ENCODE results near the gene SEC22A.

Gene SEC22A, protein sequence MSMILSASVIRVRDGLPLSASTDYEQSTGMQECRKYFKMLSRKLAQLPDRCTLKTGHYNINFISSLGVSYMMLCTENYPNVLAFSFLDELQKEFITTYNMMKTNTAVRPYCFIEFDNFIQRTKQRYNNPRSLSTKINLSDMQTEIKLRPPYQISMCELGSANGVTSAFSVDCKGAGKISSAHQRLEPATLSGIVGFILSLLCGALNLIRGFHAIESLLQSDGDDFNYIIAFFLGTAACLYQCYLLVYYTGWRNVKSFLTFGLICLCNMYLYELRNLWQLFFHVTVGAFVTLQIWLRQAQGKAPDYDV

DNA sequence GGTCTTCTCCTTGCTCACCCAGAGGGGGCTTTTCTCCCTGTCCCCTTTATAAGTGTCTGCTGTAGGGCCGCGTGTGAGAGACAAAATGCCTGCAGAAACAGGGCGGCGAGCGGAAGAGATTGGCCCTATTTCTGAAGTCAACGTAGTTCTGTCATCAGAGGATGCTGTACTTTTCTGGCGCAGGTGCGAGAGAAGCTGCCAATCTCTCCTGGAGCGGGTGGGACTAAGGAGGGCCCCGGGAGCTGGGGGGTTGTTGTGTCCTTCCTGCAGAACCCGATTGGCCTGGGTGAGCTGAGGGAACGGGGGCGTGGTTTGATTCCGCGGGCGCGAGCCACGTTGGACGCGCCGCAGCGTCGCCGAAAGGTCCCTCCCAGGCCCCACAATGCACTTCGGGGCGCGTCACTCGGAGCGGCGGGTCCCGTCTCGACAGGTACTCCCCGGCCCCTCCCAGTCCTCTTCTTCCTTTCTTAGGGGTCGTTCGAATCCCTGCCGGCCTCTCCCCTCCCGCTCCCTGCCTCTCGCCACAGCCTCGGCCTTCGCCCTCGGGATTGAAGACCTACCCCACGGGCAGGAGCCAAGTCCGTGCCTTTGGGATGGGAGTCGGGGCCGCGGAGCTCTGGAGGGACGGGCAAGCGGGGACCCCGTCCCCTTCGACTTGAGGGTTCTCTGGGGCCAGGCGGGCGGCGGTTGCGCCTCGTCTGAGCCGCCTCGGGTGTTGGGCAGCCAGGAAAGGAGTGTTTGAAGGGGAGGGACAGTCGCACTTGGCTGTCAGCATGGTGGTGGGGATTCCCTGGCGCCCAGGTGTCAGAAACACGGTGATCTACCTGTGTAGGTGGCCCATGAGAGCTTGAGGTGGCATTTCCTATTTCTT lies at the start of gene SEC22A:
SEC22A (plus strand) TSS at position 387 of the 871 bp plus-strand sequence. CDS start 7,275 bp downstream, outside the sequence.
- H3K4me3 Mint-ChIP-seq, result peak within 1 kb of the TSS; percentile 91 to 99
- peak; percentile 99 for ATAC-seq
- peaks cover 18% of the 10 kb centered on the region for H3K4me1 Mint-ChIP-seq
- H3K27me3 Mint-ChIP-seq, result no peaks in the 10 kb centered on the region
- H3K27ac Mint-ChIP-seq, result peak within 1 kb of the TSS; percentile 98 to 100
- H3K9me3 Mint-ChIP-seq, result peaks cover 9 to 11% of the 10 kb centered on the region in 2 donors
- DNase-seq, result peak; percentile 90 to 96

DNA sequence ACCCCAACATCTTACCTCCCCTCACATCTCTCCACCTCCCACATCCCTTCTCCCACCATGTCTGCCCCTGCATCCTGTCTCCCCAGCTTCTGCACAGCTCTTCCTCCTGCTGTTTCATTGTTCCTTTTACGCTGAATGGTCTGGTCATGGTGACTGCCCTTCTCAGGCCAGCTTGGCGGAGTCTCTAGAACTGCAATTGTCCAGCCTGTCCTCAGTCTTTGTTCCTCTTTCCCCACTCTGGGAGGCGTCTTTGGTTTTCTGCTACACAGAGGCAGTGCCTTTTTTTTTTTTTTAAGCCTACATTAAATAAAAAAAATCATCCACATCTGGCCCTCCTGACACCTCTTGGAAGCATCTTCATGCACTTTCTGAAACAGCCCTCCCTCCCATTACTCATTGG lies 49.1 kb upstream of the SEC22A start:
- DNase-seq, result no peak
- ATAC-seq, result no peak
- no peak overlapping the region for H3K4me3 Mint-ChIP-seq
- no peak overlapping the region for H3K27ac Mint-ChIP-seq
- peaks cover 5 to 15% of the 10 kb centered on the region in 2 donors for H3K9me3 Mint-ChIP-seq
- H3K27me3 Mint-ChIP-seq, result no peaks in the 10 kb centered on the region
- H3K4me1 Mint-ChIP-seq, result no peaks in the 10 kb centered on the region

DNA sequence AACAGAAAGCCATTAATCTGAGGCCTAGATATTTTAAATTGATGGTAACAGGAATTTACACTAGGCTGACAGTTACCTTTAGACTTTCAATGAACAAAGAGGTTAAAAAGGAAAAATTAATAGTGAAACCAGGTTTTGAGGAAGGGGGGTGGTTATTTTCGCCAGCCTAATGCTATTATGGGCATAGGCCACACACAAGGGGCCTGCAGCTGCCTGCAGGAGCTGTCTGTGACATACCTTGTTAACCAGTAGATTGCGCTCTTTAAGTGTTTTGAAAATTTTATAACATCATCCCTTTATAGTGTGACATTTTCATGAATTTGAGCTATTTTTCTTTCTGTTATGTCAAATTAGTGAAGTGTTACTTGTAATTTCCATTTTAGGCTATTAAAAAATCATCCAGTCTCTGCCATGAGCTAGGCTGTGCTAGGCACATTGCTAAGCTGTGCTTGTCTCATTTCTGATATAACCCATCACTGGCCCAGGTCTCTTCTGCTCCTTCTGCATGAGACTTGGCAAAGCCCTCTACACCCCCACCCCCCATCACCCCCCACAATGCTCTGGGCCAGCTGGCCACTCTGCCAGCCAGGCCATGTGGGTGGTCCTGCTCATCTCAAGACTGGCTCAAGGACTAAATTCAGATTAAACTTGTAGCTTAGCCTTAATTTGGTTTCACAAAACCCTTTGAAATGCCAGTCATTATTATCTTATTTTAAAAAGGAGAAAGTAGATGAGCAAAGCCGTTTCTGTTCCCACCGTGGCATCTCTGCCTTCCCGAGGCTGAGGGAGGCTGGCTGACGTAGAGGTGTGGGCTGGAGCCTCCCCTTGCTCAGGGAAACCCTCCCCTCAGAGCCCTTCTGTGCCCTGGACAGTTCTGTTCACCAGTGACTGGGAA lies 48.4 kb upstream of the SEC22A start:
- Mint-ChIP-seq H3K4me3 (no peak overlapping the region), H3K4me1 (no peaks in the 10 kb centered on the region), H3K9me3 (peaks cover 5 to 15% of the 10 kb centered on the region in 2 donors), H3K27me3 (no peaks in the 10 kb centered on the region), H3K27ac (no peak overlapping the region)
- no peak for DNase-seq
- no peak for ATAC-seq

DNA sequence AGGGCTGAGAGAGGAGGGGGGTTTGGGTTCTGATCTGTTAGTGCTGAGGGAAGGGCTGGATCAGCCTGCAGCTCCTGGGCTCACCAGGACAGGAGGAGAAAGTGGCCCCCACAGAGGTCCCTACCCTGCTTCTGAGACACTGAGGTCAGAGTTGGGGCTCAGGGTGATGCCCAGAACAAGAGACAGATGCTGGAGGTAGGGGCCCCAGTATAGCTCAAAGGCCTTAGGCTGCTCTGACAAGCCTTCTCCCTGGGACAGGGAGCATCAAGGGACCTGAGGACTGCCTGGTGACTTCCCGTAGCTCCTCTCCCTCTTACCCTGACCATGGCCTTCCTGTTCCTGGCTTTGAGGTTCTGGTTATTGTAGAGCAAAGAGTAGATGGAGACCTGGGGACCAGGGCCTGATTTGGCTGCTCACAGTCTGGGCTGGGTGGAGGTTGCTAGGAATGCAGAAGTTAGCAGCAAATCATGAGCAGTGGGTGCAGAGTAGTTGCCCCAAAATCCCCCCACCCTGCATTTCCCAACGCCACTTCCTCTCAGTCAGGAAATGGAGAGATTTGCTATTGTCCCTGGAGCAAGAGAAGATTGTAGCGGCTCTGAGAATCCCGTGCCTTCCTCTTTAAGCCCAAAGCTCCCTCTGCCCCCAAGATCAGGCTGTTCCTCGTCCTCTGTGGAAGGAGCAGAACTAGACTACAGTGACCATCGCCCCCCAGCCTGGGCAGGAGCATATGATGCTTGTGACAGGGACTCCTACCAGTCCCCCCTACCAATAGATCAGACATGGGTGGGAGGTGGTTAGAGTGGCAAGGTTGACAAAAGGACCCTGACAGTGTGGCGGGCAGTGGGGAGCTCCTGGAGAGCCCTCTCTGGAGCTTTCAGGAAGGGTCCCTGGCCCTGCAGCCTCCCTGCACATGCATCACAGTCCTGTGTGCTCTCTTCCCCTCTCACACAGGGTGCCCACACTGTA lies 47.4 kb upstream of the SEC22A start:
- Mint-ChIP-seq H3K4me3 (no peak overlapping the region), H3K9me3 (peaks cover 5 to 15% of the 10 kb centered on the region in 2 donors), H3K27ac (peak overlapping the region in 1 of 2 donors; percentile 29), H3K27me3 (no peaks in the 10 kb centered on the region), H3K4me1 (no peaks in the 10 kb centered on the region)
- DNase-seq (no peak), ATAC-seq (no peak)

DNA sequence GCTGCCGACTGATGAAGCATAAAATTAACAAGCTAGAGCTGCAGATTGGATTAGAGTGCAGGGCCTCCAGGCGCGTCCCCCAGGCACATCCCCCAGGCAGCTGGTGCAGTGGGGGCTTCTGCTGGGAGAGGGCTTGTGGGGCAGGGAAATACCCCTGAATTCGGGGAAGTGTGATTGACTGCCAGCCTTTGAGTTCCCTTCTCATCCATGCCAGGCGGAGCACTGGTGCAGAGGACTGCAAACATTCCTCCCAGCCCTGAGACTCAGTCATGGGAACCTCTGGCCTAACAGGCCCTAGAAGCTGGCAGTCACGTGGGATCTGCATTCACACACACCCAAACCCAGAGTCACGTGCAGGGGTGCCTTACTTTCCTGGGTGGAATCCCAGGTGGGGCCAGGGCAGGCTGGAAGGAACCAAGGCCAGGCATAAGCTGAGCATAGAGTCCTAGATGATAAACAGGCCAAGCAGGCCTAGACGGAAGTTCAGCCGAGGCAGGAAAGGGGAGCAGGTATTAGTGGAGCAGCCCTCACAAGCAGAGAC lies 46.2 kb upstream of the SEC22A start:
- Mint-ChIP-seq H3K4me1 (no peaks in the 10 kb centered on the region), H3K27ac (no peak overlapping the region), H3K9me3 (peaks cover 5 to 7% of the 10 kb centered on the region in 2 donors), H3K4me3 (no peak overlapping the region), H3K27me3 (no peaks in the 10 kb centered on the region)
- DNase-seq, result no peak
- ATAC-seq, result no peak

DNA sequence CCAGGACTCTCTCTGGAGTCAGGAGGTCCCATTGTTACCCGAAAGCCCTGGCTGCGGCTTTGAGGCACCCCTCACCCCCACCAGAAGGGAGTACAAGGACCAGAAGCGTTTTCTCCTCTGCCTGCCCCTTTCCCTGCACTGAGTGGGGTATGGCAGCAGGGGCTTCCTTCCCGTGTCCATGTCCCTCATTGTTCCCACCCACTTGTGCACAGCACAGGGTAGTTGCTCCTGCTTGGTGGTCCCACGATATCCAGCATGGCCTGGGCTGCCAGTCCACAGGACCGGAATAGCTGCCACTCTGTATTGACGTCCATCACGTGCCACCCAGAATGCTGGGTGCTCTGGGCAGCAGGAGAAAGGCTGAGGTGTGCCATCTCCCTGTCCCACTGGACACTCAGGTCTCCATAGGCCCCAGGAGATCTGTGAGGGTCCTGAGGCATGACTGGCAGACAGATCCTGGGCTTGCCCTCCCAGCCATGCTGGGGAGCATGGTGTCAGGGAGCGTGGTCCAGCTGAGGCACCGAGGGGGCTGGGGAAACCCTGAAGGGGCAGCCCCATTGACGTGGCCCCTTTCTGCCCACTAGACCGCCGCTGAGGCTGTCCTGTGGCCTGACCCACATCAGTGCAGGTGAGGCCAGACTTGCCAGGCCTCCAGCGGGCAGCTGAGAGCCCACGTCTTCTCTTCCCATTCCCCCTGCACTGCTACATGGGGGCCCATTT lies 45.3 kb upstream of the SEC22A start:
- no peaks in the 10 kb centered on the region for H3K27me3 Mint-ChIP-seq
- H3K4me1 Mint-ChIP-seq, result no peaks in the 10 kb centered on the region
- H3K9me3 Mint-ChIP-seq, result no peaks in the 10 kb centered on the region
- no peak overlapping the region for H3K27ac Mint-ChIP-seq
- DNase-seq, result no peak
- H3K4me3 Mint-ChIP-seq, result no peak overlapping the region
- no peak for ATAC-seq

DNA sequence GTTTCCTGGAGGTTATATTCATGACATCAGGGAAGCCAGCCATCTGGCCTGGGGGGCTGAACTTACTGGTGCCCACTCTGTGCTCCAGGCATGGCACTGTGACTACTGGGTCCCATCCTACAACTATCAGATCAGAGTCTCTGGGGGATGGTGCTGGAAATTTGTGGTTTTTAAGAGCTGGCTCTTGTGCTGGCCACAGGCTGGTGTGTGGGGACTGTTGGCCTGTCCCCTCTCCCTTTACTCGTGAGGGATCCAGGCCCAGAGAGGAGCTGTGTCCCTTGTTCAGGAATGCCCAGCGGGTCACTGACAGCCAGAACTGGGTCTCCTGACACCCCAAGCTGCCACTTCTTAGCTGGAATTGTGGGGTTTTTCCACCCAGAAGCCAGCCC lies 44.5 kb upstream of the SEC22A start:
- Mint-ChIP-seq H3K27me3 (no peaks in the 10 kb centered on the region), H3K9me3 (no peaks in the 10 kb centered on the region), H3K27ac (no peak overlapping the region), H3K4me3 (no peak overlapping the region), H3K4me1 (no peaks in the 10 kb centered on the region)
- ATAC-seq (no peak), DNase-seq (no peak)

DNA sequence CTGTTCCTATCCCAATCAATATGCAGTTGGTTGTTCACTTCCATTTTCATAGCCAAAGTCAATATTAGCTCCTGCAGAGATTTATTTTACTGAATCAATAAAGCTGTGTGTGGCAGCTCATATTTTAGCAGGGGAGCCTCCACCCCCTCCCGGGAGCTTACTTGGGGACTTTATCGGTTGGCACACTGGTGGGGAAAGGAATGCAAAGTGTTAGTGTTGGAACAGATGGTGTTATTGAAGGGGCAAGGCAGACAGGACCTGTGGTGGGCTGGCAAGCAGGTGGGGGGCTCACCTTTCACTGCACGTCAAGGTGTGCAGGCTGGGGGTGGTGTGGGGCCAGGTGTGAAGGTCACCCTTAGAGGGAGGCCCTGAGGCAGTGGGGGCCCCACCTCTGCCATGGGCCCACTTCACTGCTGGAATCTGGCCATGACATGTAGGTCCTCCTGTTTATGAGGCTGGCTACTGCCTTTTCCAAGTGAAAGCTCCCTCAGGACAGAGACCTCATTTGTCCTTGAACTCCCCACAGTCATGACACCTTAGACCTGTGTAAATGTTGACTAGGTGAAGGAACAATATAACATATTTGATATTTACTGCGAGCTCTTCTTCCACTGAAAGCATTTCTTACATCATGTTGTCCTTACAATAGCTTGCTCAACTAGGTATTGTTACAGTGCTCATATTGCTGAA lies 44.0 kb upstream of the SEC22A start:
- H3K4me1 Mint-ChIP-seq, result no peaks in the 10 kb centered on the region
- no peak for ATAC-seq
- no peaks in the 10 kb centered on the region for H3K27me3 Mint-ChIP-seq
- no peak for DNase-seq
- H3K9me3 Mint-ChIP-seq, result no peaks in the 10 kb centered on the region
- no peak overlapping the region for H3K27ac Mint-ChIP-seq
- H3K4me3 Mint-ChIP-seq, result no peak overlapping the region

DNA sequence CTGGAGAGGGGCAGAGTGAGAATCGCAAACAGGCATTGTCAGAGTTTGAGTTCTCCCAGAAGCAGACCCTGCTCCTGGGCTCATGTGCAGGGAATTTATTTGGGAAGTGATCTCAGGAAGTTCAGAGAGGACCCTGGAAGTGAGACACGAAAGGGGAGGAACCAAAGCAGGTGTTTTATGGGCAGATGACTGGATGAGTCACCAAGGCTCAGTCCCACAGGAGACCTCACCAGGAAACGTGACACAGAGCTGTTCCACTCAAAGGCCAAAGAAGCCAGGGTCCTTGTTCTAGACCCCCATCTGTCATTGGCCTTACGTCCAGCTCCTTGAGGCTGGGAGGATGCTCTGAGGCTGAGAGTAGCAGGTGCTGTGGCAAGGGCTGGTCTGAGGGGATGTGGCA lies 43.4 kb upstream of the SEC22A start:
- H3K9me3 Mint-ChIP-seq, result no peaks in the 10 kb centered on the region
- H3K4me3 Mint-ChIP-seq, result no peak overlapping the region
- no peak for ATAC-seq
- DNase-seq, result no peak
- H3K27me3 Mint-ChIP-seq, result no peaks in the 10 kb centered on the region
- H3K27ac Mint-ChIP-seq, result no peak overlapping the region
- no peaks in the 10 kb centered on the region for H3K4me1 Mint-ChIP-seq

DNA sequence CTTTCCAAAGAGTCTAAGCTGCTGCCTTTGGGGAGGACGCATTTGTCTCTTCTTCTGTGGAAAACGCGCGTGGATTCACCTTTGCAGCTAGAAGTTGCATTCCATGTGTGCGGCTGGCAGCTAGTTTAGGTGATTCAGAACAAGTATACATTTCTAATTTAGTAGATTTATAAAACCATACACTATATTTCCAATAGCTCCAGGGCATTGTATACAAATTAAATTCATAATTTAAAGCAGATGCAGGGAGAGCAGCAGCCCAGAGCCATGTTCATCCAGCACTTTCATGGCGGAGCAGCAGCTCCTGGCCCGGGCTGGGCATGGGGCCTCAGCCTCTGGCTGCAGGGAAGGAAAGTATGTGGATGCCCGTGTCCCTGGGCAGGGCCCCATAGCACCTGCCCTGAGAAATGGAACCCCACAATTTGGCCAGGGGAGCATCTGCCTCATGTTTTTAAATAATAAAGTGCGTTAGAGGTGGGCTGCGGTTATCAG lies 42.8 kb upstream of the SEC22A start:
- Mint-ChIP-seq H3K4me3 (no peak overlapping the region), H3K4me1 (no peaks in the 10 kb centered on the region), H3K9me3 (no peaks in the 10 kb centered on the region), H3K27me3 (no peaks in the 10 kb centered on the region), H3K27ac (peak overlapping the region in 1 of 2 donors; percentile 78)
- no peak for DNase-seq
- ATAC-seq, result no peak

DNA sequence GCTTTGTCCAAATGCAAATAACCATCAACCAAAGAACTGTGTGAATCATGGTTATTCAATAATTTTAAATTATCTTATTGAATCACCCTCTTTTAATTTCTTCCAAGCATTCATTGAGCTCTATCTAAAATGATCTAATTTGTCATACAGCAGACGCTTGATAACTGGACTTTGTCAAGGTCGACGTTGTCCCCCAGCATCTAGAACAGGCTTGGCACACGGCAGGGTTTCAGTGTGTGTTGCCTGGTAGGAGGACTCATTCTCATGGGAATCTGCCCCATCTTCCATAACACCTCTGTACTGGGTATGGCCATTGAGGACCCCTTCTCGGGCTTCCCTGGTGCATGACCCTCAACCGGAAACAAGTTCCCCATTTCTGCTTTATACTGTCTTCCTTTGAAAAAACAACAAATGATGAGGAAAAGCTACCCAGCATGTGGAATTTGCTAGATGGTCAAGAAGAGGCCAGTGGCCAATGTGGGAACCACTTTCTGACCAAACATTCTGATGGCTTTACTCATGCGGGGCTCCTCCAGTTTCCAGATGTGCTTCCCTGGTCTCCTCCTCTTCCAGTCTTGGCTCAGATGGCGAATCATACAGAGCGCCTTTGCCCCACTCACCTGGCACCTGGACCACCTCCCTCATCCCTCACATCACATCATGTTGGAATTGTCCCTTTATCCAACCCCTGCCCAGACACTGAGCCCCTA lies 41.7 kb upstream of the SEC22A start:
- peak overlapping the region in 1 of 2 donors; percentile 65 for H3K27ac Mint-ChIP-seq
- H3K27me3 Mint-ChIP-seq, result no peaks in the 10 kb centered on the region
- ATAC-seq (no peak), DNase-seq (no peak)
- peaks cover 0 to 5% of the 10 kb centered on the region in 2 donors for H3K9me3 Mint-ChIP-seq
- H3K4me1 Mint-ChIP-seq, result no peaks in the 10 kb centered on the region
- H3K4me3 Mint-ChIP-seq, result no peak overlapping the region

DNA sequence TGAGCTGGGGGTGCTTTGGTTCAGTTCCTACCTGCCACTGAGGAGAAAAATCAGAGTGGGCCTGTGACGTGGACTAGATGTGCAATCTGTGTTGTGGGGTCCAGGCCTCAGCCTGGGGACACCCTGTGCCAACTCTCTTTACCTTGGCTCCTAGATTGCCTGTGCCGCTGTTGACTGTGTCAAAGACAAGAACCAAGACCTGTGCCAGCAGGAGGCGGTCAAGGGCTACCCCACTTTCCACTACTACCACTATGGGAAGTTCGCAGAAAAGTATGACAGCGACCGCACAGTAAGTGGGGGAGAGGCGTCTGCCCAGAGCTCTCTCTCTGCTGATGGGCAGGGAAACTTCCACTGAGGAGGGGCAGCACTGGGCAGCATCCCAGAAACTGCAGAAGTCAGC lies 40.6 kb upstream of the SEC22A start:
- ATAC-seq, result no peak
- Mint-ChIP-seq H3K27ac (peak overlapping the region in 1 of 2 donors; percentile 16), H3K4me3 (no peak overlapping the region), H3K4me1 (no peaks in the 10 kb centered on the region), H3K27me3 (no peaks in the 10 kb centered on the region), H3K9me3 (peaks cover 0 to 8% of the 10 kb centered on the region in 2 donors)
- no peak for DNase-seq

DNA sequence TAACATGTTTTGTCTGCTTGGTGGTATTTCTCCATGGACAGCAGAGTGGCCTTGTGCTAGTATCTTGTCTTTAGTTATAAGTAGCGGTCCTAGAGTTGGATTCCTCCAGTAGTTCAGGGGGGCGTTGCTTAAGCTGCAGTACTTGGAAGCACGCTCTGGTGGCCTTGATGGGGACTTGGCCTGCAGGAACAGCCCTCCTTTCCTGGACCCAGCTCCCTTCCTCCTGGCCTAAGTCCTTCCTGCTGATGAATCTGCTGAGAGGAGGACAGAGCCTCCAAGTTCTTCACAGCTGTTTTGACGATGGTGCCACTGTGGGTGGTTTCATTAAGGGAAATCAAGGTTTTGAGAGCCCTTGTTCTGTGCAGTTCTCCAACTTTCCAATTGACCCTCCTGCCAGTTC lies 38.6 kb upstream of the SEC22A start:
- H3K4me3 Mint-ChIP-seq, result no peak overlapping the region
- DNase-seq (no peak), ATAC-seq (no peak)
- H3K4me1 Mint-ChIP-seq, result no peaks in the 10 kb centered on the region
- H3K27me3 Mint-ChIP-seq, result no peaks in the 10 kb centered on the region
- no peak overlapping the region for H3K27ac Mint-ChIP-seq
- peaks cover 0 to 8% of the 10 kb centered on the region in 2 donors for H3K9me3 Mint-ChIP-seq
